SKM-1 (cell line): ENCODE results near the gene NTSR2.

Source experiments
- DNase-seq: peaks from one replicate; lab custom pipeline; 2025; ENCODE audit not compliant: unreplicated experiment; lab: John Stamatoyannopoulos, UW

The NTSR2 gene, protein sequence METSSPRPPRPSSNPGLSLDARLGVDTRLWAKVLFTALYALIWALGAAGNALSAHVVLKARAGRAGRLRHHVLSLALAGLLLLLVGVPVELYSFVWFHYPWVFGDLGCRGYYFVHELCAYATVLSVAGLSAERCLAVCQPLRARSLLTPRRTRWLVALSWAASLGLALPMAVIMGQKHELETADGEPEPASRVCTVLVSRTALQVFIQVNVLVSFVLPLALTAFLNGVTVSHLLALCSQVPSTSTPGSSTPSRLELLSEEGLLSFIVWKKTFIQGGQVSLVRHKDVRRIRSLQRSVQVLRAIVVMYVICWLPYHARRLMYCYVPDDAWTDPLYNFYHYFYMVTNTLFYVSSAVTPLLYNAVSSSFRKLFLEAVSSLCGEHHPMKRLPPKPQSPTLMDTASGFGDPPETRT

DNA sequence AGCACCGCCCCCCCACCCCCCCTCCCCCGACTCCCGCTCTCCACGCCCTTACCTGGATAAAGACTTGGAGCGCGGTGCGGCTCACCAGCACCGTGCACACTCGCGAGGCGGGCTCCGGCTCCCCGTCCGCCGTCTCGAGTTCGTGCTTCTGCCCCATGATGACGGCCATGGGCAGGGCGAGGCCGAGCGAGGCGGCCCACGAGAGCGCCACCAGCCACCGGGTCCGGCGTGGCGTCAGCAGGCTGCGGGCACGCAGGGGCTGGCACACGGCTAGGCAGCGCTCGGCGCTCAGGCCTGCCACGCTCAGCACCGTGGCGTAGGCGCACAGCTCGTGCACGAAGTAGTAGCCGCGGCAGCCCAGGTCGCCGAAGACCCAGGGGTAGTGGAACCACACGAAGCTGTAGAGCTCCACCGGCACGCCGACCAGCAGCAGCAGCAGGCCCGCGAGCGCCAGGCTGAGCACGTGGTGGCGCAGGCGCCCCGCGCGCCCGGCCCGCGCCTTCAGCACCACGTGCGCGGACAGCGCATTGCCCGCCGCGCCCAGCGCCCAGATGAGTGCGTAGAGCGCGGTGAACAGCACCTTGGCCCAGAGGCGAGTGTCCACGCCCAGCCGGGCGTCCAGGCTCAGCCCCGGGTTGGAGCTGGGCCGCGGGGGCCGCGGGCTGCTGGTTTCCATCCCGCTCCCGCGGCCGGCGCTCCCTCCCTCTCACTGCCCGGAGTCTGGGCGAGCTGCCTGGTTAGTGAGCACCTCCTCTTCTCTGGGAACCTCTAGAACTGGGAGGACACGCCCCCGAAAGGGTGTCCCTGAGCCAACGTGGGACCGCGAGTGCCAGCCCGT is at the start of gene NTSR2:
Gene NTSR2 (minus strand): TSS at position 742 of the 838 bp plus-strand sequence. CDS start 66 bp downstream, at position 676.
- DNase-seq, result no peak

DNA sequence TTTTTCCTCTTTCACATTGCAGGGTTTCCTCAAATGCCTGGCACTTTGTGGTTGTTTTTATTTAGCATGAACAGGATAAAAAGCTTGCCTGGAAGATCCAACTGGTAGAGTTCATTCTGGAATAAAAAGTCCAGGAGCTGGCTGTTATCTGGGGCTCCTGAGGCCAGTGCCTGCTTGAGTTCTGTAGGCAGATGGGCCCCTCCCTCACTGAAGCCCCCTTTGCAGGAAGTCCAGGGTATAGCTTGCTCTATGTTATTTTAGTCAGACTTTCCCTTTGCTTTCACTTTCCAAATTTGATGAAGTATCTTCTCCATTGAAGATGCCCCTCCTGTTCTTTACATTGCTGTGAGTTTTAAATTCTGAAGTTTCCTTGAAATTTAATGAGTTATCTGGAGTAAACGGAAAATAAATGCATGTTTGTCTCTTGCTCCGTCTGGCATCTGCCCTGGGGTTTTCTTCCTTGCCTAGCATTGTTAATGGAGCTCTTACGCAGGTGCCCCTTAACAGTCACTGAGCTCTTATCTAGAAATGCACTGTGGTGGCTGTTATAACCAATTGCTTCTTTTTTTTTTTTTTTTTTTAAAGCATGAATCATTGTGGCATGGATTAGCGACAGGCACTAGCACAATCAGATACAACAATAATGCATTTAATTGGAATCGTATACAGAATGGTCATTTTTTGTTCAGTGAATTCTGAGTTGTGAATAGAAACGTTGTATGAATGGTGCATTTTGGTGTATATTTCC is 49.4 kb upstream of the NTSR2 start:
- no peak for DNase-seq

DNA sequence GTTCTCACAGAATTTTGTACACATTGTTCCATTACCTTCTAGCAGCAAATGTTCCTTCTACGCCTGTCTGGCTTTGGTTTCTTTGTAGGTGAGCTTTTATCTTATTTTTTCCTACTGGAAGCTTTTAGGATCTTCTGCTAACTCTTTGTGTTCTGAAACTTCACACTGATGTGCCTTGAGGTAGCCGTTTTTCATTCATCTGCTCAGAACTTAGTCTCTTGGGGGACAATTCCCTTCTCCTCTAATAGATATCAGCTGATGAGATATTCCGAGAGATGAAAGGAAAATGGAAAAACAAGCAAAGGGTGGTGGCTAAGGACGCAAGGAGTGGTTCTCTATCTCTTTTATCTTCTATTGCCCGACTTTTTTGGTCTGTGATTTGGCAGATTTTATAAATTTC is 48.6 kb upstream of the NTSR2 start:
- DNase-seq, result no peak

DNA sequence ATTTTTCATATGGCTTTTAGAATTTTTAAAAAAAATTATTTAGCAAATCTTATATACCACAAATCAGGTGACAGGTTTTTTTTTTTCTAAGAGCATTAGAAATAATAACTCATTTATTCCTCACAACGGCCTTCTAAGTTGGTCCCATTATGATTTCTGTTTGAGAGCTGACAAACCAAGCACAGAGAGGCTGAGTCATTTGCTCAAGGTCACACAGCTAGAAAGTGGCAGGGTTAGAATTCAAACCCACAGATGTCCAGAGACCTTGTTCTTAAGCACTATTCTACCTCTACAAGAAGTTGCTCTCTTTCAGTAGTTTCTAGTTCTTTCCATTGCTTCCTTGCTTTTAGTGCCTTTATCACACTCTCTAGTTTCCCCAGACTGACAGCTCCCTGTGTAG is 47.6 kb upstream of the NTSR2 start:
- DNase-seq, result no peak

DNA sequence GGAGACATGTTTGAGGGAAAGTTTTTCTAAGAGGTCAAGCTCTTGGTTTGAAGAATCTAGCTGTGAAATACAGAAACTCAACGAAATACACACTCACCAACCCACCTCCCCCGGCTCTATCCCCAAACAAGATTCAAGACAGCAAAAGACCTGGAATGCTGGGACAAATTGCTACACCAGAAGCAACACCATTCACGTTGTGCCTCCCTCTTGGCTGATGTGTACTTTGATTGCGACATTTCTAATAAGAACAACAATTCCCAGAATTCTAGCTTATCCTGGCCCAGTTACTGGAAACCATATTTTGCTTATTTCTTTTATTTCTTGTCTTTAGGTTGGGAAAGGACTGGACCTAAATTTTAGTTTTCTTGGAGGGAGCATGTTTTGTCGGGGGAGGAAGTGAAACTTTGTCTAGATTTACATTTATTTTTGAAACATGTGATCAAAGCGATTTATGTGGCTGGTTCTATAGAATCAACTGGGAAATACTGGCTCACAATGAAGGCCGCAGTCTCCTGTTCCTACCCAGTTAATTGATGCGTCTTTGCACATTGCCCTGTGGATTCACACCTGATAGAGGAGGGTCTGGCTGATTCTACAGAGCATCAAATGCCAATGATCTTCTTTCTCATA is 46.8 kb upstream of the NTSR2 start:
- DNase-seq, result no peak

DNA sequence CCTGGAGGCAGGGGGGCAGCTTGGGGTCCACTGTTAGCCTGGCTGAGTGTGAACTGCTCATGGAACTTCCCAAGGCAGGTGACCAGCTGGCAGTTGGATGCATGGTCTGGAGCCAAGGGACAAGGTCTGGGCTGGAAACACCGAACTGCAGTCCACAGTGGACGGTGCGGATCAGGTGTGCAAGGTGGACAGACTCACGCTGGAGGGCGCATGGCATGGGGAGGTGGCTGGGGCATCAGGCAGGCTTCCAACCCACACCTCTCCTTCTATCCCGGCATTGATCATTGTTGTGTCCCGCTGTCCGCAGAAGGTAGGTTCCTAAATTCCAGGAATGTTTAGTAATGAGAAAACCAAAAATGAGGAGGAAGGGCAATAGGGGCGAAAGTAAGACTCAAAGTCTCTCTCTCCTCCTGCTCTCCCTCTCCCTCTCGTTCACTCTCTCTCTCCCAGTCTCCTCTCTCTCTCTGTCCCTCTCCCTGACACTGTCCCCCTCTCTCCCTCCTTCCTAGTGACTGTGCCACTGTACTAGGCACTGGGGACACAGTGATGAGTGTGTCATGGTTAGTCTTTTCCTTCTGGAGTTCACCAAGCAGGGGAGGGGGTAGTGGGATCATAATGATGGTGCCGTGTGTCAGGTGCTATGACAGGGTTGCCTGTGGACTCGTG is 46.1 kb upstream of the NTSR2 start:
- DNase-seq, result no peak

DNA sequence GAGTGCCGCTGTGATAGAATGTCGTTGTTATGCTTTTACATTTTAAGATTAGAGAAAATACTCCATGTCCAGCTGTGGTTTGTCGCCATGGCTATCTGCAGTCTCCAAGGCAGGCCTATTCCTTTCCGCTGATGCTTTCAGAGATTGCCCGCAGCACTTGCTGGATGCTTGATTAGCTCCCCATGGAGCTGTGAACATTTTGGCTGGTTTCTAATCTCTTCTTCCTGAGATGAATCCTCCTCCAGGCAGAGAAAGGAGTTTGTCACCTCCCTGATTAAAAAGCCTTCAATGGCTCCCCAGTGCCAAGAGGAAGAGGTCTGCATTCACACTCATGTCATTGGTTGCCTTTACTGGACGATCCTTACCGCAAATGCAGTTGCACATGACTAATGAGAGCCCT is 43.8 kb upstream of the NTSR2 start:
- DNase-seq, result no peak

DNA sequence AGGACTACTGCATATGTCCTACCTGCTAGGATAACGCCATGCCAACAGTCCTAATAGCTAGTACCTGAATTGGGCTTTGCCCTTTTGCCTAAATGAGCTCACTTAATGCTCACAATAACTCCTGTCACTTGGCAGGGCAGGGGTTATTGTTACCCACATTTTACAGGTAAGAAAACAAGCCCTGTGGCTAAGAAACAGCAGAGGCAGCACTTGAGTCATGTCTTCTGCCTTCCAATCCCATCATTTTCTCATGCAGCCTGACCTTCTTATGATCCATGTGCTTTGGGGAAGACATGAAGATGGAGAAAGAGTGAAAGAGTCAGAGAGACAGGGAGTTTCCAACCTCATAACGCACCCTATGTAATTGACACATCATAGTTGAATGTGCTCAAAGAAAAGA is 42.9 kb upstream of the NTSR2 start:
- DNase-seq, result no peak

DNA sequence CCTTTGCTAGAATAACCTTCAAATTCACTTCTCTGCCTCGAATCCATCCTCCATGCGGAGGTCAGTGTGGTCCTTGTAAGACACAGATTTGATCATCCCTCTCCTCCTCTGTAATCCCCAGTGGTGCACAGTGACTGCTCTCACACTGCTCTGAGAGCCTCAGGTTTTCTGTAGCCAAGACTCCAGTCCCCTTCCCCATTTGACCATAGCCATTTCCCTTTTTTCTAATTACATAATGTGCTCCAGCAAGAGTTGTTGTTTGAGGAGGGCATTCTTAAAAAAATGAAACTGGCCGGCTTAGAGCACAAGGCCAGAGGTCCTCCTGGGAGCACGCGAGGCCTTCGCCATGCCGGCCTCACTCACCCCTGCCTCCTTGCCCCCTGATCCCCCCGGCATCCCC is 41.8 kb upstream of the NTSR2 start:
- DNase-seq, result peak; percentile 20

DNA sequence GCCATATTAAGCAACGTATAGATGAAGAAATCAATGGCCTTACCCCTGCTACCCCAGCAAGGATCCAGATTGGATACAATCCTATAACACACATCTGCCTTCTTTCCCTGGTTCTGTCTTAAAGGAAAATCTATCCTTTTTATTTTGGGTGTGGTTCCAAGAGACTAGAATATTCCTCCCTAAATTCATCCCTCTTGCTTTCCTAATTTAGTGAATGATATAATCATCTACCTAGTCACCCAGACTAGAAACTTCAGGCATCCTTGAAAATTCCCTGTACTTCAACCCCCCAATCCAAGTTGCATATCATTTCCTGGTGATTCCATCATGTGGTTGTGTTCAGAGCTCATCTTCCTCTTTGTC is 41.3 kb upstream of the NTSR2 start:
- no peak for DNase-seq

DNA sequence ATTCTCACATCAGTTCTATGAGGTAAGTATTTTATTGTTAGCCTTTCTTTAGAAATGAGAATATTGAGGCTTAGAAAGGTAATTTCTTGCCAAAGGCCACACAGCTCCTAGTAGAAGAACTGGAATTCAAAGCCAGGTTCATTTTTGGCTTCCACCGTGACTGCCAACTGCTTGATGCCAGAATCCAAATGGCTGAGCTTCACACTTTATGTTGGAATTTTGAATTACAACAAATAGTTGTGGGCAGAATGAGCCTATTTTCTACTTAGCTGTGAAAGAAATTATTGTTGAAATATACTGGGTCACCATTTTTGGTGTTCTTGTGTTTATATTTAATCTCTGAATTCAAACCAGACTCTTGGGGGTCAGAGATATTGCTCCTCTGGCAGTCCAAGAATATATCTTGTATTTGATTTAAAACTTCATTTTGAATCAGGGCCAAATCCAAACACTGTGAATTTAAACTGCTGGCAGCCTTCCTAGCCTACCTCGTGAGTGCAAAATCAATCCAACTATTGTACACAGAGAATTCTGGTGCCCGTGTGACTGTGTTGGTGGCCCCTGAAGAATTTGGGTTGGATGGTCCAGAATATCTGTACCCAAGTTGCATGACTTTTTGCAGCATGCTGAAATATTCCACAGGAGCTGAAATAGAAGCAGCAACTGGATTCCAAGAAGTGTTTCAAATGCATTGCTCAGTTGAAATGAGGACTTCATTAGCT is 40.8 kb upstream of the NTSR2 start:
- DNase-seq, result no peak

DNA sequence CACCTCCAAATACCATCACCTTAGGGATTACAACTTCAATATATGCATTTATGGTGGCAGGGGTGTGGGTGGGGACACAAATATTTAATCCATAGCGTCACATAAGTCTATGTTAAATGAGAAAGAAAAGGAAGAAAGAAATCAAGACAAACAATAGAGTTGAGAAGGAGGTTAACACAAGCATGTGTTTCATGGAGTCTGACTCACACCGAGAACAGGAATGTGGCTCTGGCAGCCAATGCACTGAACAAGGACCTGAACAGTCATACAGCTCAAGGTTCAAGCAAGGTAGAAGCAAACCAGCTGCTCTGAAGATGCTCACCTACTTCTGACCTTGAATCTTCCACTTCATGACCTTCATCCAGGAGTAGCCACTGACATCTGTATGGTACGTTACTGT is 40.2 kb upstream of the NTSR2 start:
- no peak for DNase-seq

DNA sequence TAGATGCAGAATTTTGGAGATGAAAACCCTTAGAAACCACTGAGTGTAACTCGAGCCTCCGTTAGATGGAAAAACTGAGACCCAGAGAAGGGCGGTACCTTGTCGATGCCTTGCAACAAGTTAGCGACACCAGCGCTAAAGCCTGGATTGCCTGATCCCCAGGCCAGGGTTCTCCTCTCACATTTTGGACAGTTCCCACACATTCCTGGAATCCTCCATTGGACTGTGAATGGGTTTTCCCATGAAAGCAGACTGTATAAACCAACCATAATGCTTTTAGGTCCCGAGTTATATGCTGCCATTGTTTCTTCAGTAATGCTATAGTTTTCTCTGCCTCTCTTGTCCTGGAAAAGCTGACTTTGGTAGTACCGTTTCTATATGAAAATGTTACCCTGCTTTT is 39.3 kb upstream of the NTSR2 start:
- DNase-seq, result no peak

DNA sequence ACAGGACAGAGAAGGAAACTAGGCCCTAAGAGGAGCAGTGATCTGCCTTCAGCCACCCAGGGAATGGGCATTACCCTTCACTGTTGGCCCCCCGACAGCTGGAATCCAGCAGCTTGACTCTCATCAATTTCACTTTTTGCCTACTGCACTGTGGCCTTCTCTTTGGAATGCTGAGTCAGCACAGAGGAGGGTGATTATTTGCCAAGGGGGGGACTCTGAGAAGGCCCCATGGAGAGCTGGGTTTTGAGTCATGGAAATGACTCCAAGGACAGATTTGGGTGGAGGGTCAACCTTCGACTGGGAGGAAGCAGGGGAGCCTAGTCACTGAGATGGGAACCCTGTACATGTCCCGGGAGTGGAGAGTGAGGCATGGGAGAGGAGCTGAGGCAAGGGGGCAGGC is 38.1 kb upstream of the NTSR2 start:
- no peak for DNase-seq

DNA sequence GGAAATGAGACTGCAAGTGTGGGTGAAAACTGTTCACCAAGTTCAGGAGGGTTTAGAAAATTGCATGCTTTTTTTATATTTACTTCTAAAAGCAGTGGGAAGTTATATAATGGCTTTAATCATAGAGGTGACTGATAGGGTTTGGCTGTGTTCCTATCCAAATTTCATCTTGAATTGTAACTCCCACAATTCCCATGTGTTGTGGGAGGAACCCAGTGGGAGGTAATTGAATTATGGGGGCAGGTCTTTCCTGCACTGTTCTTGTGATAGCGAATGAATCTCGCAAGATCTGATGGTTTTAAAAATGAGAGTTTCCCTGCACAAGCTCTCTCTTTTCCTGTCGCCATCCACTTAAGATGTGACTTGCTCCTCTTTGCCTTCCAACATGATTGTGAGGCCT is 35.7 kb upstream of the NTSR2 start:
- no peak for DNase-seq

DNA sequence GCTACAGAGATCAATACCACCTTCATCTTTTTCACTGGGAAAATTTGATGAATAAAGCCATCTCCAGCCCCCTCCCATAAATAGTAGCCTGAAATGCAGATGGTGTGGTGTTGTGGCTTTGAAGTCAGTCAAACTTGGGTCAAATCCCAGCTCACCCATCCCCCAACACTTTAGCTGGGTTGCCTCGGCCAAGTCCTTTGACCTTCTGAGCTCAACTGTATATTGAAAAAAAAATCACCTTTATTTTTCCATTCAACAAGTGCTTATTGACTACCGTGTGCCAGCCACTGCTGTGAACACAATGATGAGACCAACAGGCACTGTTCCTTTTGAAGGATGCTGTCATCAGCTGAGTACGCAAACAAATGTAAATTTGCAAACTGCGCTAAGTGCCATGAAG is 35.1 kb upstream of the NTSR2 start:
- DNase-seq, result no peak

DNA sequence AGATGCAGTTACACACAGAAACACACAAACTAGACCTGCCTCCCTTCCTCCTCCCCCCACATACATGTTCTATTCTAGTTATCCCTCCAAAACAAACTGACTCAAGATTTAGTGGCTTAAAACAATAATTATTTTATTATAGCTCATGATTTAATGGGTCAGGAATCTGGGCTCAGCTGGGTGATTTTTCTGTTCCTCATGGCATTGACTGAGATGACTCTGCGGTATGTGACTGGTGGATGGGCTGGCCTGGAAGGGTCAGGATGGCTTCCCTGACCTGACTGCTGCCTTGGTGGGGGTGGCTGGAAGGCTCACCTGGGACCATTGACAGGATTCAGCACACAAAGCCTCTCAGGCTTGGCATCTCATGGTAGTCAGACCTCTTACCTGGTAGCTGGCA is 33.7 kb upstream of the NTSR2 start:
- DNase-seq, result no peak

DNA sequence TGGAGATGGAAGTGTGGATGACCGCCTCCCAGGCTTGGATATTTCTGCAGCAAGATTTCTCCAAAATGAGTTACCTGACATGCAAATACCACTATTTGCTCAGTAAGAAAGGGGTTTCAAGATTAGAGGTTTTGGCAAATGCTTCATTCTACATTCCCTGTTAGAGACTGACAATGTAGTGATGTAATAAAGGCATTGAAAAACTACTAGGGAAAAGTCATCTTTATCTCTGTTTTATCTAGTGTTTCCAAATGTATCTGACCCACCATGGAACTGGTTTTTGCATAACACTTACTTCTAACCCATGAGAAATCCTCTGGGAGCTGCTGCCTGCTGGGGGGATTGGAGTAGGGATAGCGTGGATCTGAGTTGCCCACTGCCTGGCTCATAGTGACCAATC is 33.0 kb upstream of the NTSR2 start:
- no peak for DNase-seq

DNA sequence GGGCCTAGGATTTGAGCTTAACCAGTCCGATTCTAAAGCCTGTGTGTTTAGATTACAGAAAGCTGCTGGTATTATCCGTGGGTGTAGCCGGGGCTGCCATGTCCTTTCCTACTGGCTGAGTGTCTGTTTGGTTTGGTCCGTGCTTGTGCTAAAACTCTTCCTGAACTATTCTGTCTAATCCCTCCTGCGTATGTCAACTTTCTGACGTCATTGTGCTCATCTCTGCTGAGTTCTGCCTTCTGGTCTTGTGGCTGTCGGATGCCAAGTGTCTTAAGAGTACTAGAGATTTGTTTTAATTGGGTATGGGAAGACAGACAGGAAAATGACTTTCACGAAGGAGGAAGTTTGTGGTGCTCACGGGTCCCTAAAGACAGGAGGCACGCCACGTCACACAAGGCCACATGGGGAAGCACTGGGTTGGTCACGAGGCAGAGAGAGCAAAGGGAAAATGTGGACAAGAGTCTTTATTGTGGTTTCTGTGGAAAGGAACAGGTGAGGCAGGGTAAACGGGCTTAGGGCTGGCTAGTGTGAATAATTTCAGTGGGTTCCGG is 31.8 kb upstream of the NTSR2 start:
- peak; percentile 49 for DNase-seq

DNA sequence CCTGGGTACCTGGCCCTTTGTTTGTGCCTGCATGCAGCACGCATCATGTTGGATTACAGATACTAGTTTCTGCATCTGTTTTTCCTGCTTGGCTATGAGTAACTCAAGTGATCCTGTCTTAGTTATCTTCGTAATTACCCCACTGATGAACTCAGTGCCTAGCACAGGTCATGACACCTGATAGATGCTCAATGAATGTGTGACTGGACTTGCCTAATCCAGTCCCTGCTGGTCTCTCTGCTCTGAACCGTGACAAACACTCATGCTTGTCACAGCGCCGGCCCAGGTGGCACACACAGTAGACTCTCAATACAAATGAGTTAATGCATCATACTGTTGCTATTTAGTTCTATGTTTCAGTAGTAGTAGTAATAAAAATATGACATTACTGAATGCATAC is 31.2 kb upstream of the NTSR2 start:
- no peak for DNase-seq
